HEK293T (cell line): ENCODE measurements around the gene UMAD1.

ENCODE experiments used
- FOXK2 ChIP-seq: fragments of 450-650 bp; IDR thresholded peaks from 2 replicates; pipeline ENCODE4 v1.6.1; 2016; ENCODE audit warnings: mild to moderate bottlenecking
- L3MBTL2 ChIP-seq: fragments of 450-650 bp; conservative IDR thresholded peaks from 2 replicates; pipeline ENCODE4 v1.6.1; 2016; ENCODE audit warnings: mild to moderate bottlenecking

GRCh38 chr7:7916064-7916463 lies 275.5 kb downstream of the UMAD1 start:
- no peak for TF ChIP-seq L3MBTL2
- no peak for TF ChIP-seq FOXK2
